Naive thymus-derived CD8-positive, alpha-beta T cell (primary cell): ENCODE measurements around the gene ACTR3C. TPM values are rescaled to one million over a fixed set of nuclear protein-coding genes. Genes with fewer than 3 reads are reported as not detected.
A peak's percentile ranks its signal among the peaks of the same experiment; 100 is the strongest.
"Not testable (repeated sequence)": the region's sequence is repeated elsewhere in the genome, so short reads cannot be mapped to it uniquely, and the experiment has no call there.

Source experiments
- ATAC-seq, 2 donors: fragments of 150-1000 bp; cut with Tn5 transposase in 1 of 2; sonication (Bioruptor Pico), chemical (Tn5 transposase) in 1 of 2; 1 replicate in 1 of 2; 2 replicates in 1 of 2; pipeline ENCODE4 v1.10.0; 2021; ENCODE audit warnings: mild to moderate bottlenecking in 2 of 2, moderate library complexity in 2 of 2
- POLR2A ChIA-PET: fragments of 350-600 bp; sonication (Branson Sonifier 250); formaldehyde crosslinking; loops from one replicate; lab custom pipeline; 2021; ENCODE audit warnings: antibody characterized with exemption; lab: Charles Lee
- DNase-seq, 10 donors: peaks; one replicate each; pipeline versions ENCODE4 v3.0.0 to v3.0.0-alpha.2; 2020 to 2022
- H3K27ac Mint-ChIP-seq, 10 donors: one replicate each; pipeline ENCODE4 v1.8.0; 2020 to 2022; ENCODE audit warnings: mild to moderate bottlenecking in 10 of 10, mixed read lengths in 10 of 10, moderate library complexity in 4 of 10, inconsistent platforms in 1 of 10
- H3K27me3 Mint-ChIP-seq, 5 donors: one replicate each; pipeline ENCODE4 v1.8.0; 2021 to 2022; ENCODE audit warnings: mixed read lengths in 5 of 5
- H3K36me3 Mint-ChIP-seq, 3 donors: one replicate each; pipeline ENCODE4 v1.8.0; 2020 to 2022; ENCODE audit warnings: mixed read lengths in 3 of 3, mild to moderate bottlenecking in 2 of 3, inconsistent platforms in 1 of 3
- H3K4me1 Mint-ChIP-seq, 4 donors: one replicate each; pipeline ENCODE4 v1.8.0; 2021 to 2022; ENCODE audit warnings: mixed read lengths in 4 of 4
- H3K4me3 Mint-ChIP-seq, 10 donors: one replicate each; pipeline ENCODE4 v1.8.0; 2020 to 2022; ENCODE audit warnings: mild to moderate bottlenecking in 10 of 10, mixed read lengths in 10 of 10, moderate library complexity in 6 of 10, inconsistent platforms in 1 of 10
- H3K9me3 Mint-ChIP-seq, 9 donors: one replicate each; pipeline ENCODE4 v1.8.0; 2020 to 2022; ENCODE audit warnings: mixed read lengths in 9 of 9, mild to moderate bottlenecking in 3 of 9, inconsistent platforms in 1 of 9, moderate library complexity in 1 of 9
- polyA plus RNA-seq, 3 donors: library from polyadenylated mRNA; unstranded; fragments of 300-500 nt; fragmentation: Illumina TruSeq; gene quantifications; one replicate each; pipeline ENCODE4 v1.2.3, GENCODE V29; 2021
- total RNA-seq, 8 experiments: library from RNA in 2 of 8; stranded (reverse) in 2 of 8; gene quantifications; one replicate each; pipeline ENCODE4 v1.2.3 and lab custom pipeline; 2021 to 2026

Gene ACTR3C
- total and polyA plus RNA-seq, 5 experiments from 2014 or later: 2.1 to 12.8 (median 4.6) TPM

- DNase-seq: no peak
- Mint-ChIP-seq H3K36me3 (peaks cover 3 to 17% (median 7%) of the 10 kb centered on the region in 3 donors), H3K4me3 (peak overlapping the region; percentile 92 to 98 (median 96)), H3K4me1 (peaks cover 24 to 52% (median 48%) of the 10 kb centered on the region in 4 donors), H3K27ac (peak overlapping the region in 9 of 10 donors; percentile 90 to 99 (median 96)), H3K27me3 (no peaks in the 10 kb centered on the region), H3K9me3 (no peaks in the 10 kb centered on the region)
- ATAC-seq: no peak
- POLR2A ChIA-PET: interaction anchor here (1.0 to 1.4 kb wide), 2 partner anchors 19 to 84 kb away, joined by 3 read pairs; partner anchors contain the start of gene RARRES2
These were observed 1.6 kb downstream of the ACTR3C start for GRCh38 chr7:150321788-150322113.

DNA sequence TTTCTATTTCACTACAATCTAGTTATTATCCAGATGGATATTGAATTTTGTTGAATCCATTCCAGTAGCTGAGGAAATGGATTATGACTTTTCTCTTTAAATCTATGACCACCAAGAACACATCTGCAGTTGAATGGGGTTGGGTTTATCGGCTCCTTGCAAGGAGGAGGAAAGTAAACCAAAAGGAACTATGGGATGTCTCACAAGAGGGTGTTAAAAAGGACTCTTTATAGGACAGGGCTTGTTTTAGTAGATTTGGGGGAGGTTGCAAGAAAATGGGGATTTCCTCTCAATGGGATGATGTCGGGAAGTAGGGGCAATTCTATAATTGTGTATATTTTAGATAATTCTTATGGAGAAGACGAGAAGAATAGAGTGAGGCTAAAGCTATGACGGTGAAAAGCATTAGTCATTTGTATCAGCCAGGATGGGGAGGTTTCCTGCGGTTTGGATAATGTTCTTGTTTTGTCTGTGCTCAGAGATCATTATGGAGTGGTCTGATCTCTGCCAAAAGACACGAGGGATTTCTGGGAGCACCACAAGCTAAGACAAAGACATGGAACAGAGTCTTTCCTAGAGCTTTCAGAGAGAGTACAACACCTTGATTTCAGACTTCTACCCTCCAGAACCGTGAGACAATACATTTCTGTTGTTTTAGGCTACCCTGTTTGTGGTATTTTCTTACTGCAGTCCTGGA lies 5.4 kb downstream of the ACTR3C start:
- H3K9me3 Mint-ChIP-seq: no peaks in the 10 kb centered on the region
- H3K36me3 Mint-ChIP-seq: peaks cover 0 to 13% (median 4%) of the 10 kb centered on the region in 3 donors
- ATAC-seq (no peak), DNase-seq (no peak)
- POLR2A ChIA-PET: interaction anchor here (0.5 kb wide), 1 partner anchor 13 kb away, joined by 3 read pairs; no protein-coding TSS in a partner anchor
- no peaks in the 10 kb centered on the region for H3K27me3 Mint-ChIP-seq
- H3K4me3 Mint-ChIP-seq: no peak overlapping the region
- peaks cover 14 to 32% (median 24%) of the 10 kb centered on the region in 4 donors for H3K4me1 Mint-ChIP-seq
- H3K27ac Mint-ChIP-seq: no peak overlapping the region

- POLR2A ChIA-PET, ATAC-seq, H3K27me3 Mint-ChIP-seq, H3K9me3 Mint-ChIP-seq, H3K4me3 Mint-ChIP-seq, DNase-seq: not testable (repeated sequence)
- H3K36me3 Mint-ChIP-seq: peaks cover 0 to 13% (median 5%) of the 10 kb centered on the region in 3 donors
- H3K4me1 Mint-ChIP-seq: peaks cover 10 to 23% (median 16%) of the 10 kb centered on the region in 4 donors
- peak overlapping the region in 1 of 10 donors; percentile 49 for H3K27ac Mint-ChIP-seq
These were observed 6.4 kb downstream of the ACTR3C start for GRCh38 chr7:150316987-150317386.

GRCh38 chr7:150314639-150315239 lies 8.6 kb downstream of the ACTR3C start:
- no peak for ATAC-seq
- H3K9me3 Mint-ChIP-seq: no peaks in the 10 kb centered on the region
- H3K36me3 Mint-ChIP-seq: peaks cover 0 to 13% (median 5%) of the 10 kb centered on the region in 3 donors
- POLR2A ChIA-PET: interaction anchor here (0.7 kb wide), 1 partner anchor 93 kb away, joined by 8 read pairs; no protein-coding TSS in a partner anchor
- H3K4me3 Mint-ChIP-seq: no peak overlapping the region
- peaks cover 0 to 10% (median 5%) of the 10 kb centered on the region in 4 donors for H3K4me1 Mint-ChIP-seq
- no peak for DNase-seq
- H3K27me3 Mint-ChIP-seq: no peaks in the 10 kb centered on the region
- no peak overlapping the region for H3K27ac Mint-ChIP-seq

DNA sequence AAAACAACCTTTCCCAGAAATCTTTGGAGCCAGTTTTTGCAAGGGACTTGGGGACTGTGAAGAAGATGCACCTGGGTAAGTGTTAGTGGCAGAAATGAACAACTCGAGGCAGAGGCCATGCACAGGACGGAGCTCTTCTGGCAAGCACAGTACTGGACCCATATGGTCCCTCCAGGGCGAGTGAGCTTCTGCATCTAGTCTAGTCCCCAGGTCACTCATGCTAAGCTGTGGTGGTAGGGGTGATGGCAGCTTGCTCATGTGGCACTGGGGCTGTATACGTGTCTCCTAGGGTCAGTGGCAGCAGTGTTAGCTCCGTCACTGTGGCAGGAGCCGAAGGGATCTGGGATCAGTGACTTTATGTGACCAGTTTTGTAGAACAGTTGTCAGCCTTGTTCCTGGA lies 9.5 kb downstream of the ACTR3C start:
- H3K27me3 Mint-ChIP-seq: no peaks in the 10 kb centered on the region
- peaks cover 0 to 13% (median 5%) of the 10 kb centered on the region in 3 donors for H3K36me3 Mint-ChIP-seq
- H3K4me3 Mint-ChIP-seq: no peak overlapping the region
- no peak overlapping the region for H3K27ac Mint-ChIP-seq
- POLR2A ChIA-PET: interaction anchor here (0.7 to 1.5 kb wide), 2 partner anchors 10 to 94 kb away, joined by 4 to 8 read pairs; partner anchors contain the start of genes ACTR3C and LRRC61
- no peak for ATAC-seq
- H3K4me1 Mint-ChIP-seq: peaks cover 0 to 10% (median 6%) of the 10 kb centered on the region in 4 donors
- H3K9me3 Mint-ChIP-seq: no peaks in the 10 kb centered on the region
- no peak for DNase-seq

DNA sequence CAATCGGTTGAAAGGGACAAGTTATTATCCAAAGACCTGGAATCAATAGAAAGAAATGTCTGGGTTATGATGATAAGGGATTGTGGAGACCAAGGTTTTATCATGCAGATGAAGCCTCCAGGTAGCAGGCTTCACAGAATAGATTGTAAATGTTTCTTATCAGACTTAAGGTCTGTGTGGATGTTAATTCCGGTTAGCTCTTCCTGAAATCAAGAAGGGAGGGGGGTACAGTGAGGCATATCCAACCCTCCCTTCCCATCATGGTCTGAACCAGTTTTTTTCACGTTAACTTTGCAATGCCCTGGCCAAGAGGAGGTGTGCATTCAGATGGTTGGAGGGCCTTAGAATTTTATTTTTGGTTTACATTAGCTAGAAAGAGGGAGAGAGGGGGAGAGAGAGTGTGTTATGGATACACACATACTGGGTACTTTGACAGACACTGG lies 10.0 kb downstream of the ACTR3C start:
- peaks cover 0 to 10% (median 9%) of the 10 kb centered on the region in 4 donors for H3K4me1 Mint-ChIP-seq
- no peak for ATAC-seq
- no peak for DNase-seq
- no peaks in the 10 kb centered on the region for H3K9me3 Mint-ChIP-seq
- no peaks in the 10 kb centered on the region for H3K27me3 Mint-ChIP-seq
- no peak overlapping the region for H3K4me3 Mint-ChIP-seq
- peaks cover 0 to 13% (median 5%) of the 10 kb centered on the region in 3 donors for H3K36me3 Mint-ChIP-seq
- peak overlapping the region in 1 of 10 donors; percentile 76 for H3K27ac Mint-ChIP-seq
- POLR2A ChIA-PET: interaction anchor here (1.5 kb wide), 1 partner anchor 10 kb away, joined by 4 read pairs; the partner anchor contains the start of genes ACTR3C and LRRC61

DNA sequence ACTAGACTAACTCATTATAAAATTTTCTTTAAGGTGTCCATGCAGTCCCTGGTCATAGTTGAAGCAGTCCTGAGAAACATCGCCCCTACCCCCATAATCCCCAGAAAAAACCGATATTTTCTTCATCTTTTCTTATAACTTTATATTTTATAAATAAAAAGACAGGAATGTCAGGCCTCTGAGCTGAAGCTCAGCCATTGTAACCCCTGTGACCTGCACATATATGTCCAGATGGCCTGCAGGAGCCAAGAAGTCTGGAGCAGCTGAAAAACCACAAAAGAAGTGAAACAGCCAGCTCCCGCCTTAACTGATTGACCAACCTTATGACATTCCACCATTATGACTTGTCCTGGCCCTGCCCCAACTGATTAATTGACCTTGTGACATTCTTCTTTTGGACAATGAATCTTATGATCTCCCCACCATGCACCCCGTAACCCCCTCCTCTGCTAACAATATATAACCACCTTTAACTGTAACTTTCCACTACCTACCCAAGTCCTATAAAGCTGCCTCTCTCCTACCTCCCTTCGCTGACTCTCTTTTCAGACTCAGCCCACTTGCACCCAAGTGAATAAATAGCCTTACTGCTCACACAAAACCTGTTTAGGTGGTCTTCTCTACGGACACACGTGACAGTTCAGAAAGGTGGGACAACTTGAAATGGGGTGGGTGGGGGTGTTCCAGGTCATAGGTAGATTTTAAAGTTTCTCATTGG lies 10.5 kb downstream of the ACTR3C start:
- not testable (repeated sequence) for ATAC-seq, H3K4me3 Mint-ChIP-seq, DNase-seq, H3K36me3 Mint-ChIP-seq, H3K27me3 Mint-ChIP-seq, H3K9me3 Mint-ChIP-seq, H3K27ac Mint-ChIP-seq
- peaks cover 0 to 14% (median 8%) of the 10 kb centered on the region in 4 donors for H3K4me1 Mint-ChIP-seq
- POLR2A ChIA-PET: interaction anchor here (1.5 kb wide), 1 partner anchor 11 kb away, joined by 4 read pairs; the partner anchor contains the start of genes ACTR3C and LRRC61

- H3K27me3 Mint-ChIP-seq: no peaks in the 10 kb centered on the region
- peaks cover 0 to 6% (median 5%) of the 10 kb centered on the region in 3 donors for H3K36me3 Mint-ChIP-seq
- POLR2A ChIA-PET: no interaction called here
- H3K4me1 Mint-ChIP-seq: peaks cover 0 to 20% (median 8%) of the 10 kb centered on the region in 4 donors
- no peaks in the 10 kb centered on the region for H3K9me3 Mint-ChIP-seq
- DNase-seq: no peak
- H3K27ac Mint-ChIP-seq: no peak overlapping the region
- no peak overlapping the region for H3K4me3 Mint-ChIP-seq
- ATAC-seq: no peak
These were observed 11.6 kb downstream of the ACTR3C start for GRCh38 chr7:150311711-150312110.

DNA sequence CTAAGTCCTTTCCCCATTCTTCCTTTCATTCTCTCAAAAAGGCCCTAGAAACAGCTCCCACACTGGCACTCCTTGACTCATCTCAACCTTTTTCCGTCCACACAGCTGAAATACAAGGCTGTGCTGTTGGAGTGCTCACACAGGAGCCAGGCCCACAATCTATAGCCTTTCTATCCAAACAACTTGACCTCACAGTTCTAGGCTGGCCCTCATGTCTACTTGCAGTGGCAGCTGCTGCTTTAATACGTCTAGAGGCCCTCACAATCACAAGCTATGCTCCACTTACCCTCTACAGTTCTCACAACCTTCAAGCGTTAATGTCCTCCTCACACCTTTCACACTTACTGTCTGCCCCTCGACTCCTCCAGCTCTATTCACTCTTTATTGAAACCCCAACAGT lies 12.2 kb downstream of the ACTR3C start:
- POLR2A ChIA-PET: no interaction called here
- Mint-ChIP-seq H3K27me3 (no peaks in the 10 kb centered on the region), H3K36me3 (peaks cover 0 to 6% (median 5%) of the 10 kb centered on the region in 3 donors), H3K27ac (no peak overlapping the region), H3K9me3 (no peaks in the 10 kb centered on the region), H3K4me1 (peaks cover 0 to 20% (median 8%) of the 10 kb centered on the region in 4 donors), H3K4me3 (no peak overlapping the region)
- DNase-seq (no peak), ATAC-seq (no peak)

GRCh38 chr7:150308575-150308974 lies 14.8 kb downstream of the ACTR3C start:
- Mint-ChIP-seq H3K9me3 (no peaks in the 10 kb centered on the region), H3K36me3 (peaks cover 0 to 3% (median 1%) of the 10 kb centered on the region in 3 donors), H3K27me3 (no peaks in the 10 kb centered on the region), H3K4me1 (peaks cover 0 to 20% (median 6%) of the 10 kb centered on the region in 4 donors), H3K27ac (peak overlapping the region in 1 of 10 donors; percentile 5), H3K4me3 (no peak overlapping the region)
- DNase-seq (no peak), ATAC-seq (no peak)
- POLR2A ChIA-PET: no interaction called here

GRCh38 chr7:150307904-150308303 lies 15.4 kb downstream of the ACTR3C start:
- no peaks in the 10 kb centered on the region for H3K9me3 Mint-ChIP-seq
- H3K27ac Mint-ChIP-seq: peak overlapping the region in 1 of 10 donors; percentile 89
- POLR2A ChIA-PET: no interaction called here
- ATAC-seq (no peak), DNase-seq (no peak)
- H3K36me3 Mint-ChIP-seq: peaks cover 0 to under 1% (median 0%) of the 10 kb centered on the region in 3 donors
- H3K4me1 Mint-ChIP-seq: peaks cover 0 to 14% (median 3%) of the 10 kb centered on the region in 4 donors
- H3K27me3 Mint-ChIP-seq: no peaks in the 10 kb centered on the region
- H3K4me3 Mint-ChIP-seq: no peak overlapping the region

GRCh38 chr7:150307129-150307528 lies 16.2 kb downstream of the ACTR3C start:
- Mint-ChIP-seq H3K4me1 (peaks cover 0 to 14% (median 3%) of the 10 kb centered on the region in 4 donors), H3K36me3 (no peaks in the 10 kb centered on the region), H3K27ac (no peak overlapping the region), H3K9me3 (no peaks in the 10 kb centered on the region), H3K27me3 (no peaks in the 10 kb centered on the region), H3K4me3 (no peak overlapping the region)
- ATAC-seq (no peak), DNase-seq (no peak)
- POLR2A ChIA-PET: no interaction called here
